HG02852 (cell line): Measurements from ENCODE around the gene GEMIN5.
A peak's percentile ranks its signal among the peaks of the same experiment; 100 is the strongest.
"Not testable (repeated sequence)": the region's sequence is repeated elsewhere in the genome, so short reads cannot be mapped to it uniquely, and the experiment has no call there.

ENCODE experiments used
- ATAC-seq: cut with Tn5 transposase; IDR thresholded peaks from one replicate; pipeline ENCODE4 v1.9.1; 2021; ENCODE audit warnings: mild to moderate bottlenecking, moderate library complexity; ENCODE audit not compliant: unreplicated experiment

GEMIN5 gene

DNA sequence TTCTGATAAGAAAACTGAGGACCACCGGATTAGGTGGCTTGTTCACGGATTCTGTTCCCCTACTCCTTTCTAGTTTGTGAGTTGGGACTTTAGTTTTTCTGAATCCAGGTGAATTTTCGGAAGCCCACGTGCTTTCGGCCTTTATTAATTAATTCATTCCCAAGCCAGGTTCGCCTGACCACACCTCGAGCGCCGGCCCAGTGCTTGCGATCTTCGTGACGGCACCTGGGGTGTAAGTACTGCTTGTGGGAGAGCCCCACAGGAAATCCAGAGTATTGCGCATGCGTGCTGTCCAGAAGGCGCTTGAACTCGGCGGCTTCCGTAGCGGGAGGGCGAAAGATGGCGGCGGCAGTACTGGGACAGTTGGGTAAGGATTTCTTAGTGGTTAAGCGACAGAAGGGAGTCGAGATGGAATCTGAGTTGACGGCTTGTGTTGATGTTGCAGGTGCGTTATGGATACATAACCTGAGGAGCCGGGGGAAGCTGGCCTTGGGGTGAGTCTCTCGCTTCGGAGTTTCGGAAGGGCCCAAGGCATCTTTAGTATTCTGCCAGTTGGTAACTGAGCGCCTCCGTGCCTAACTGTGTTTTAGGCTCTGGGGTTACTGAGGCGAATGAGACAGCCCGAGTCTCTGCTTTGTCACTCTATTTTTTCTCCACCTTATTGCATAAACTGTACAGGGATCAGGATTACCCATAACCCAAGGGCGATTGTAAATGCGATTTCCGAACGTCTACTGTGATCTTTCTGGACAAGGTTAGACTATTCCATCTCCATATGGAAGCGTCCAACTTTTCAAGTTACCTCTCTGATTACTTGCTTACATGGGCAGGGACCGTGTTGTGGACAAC lies 3.0 kb upstream of the GEMIN5 start, which contains the start of gene MRPL22:
TSS of gene MRPL22 (plus strand) at position 302 of the 849 bp plus-strand sequence. CDS start at position 340, 38 bp downstream.
- peak; percentile 50 for ATAC-seq

DNA sequence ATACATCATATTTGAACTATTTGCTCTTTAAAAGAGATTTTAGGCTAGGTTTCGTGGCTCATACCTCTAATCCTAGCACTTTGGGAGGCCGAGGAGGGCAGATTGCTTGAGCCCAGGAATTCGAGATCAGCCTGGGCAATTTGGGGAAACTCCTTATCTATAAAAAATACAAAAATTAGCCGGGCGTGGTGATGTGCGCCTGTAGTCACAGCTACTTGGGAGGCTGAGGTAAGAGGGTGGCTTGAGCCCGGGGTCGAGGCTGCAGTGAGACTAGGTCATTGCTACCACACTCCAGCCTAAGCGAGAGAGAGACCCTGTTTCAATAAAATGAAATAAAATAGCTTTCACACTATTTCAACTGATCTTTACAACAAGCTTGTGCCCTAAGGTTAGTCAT lies 2.4 kb upstream of the GEMIN5 start:
- no peak for ATAC-seq

DNA sequence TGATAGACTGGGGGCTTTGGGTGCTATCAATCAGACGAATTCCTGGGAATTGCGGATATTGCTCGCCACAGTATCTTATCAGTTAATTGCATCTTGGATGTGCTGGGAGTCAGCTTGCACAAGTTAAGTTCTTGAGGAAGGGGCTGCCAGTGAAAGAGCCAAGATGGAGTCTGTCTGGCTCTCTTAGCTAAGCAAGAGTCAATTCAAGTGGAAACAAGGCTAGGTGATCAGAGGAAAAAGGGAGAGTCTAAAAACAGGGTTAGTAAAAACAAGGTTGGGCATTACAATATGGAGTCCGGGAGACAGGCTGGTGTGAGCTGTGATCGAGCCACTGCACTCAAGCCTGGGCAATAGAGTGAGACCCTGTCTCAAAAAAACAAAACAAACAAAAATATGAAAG lies 1.4 kb upstream of the GEMIN5 start:
- not testable (repeated sequence) for ATAC-seq

DNA sequence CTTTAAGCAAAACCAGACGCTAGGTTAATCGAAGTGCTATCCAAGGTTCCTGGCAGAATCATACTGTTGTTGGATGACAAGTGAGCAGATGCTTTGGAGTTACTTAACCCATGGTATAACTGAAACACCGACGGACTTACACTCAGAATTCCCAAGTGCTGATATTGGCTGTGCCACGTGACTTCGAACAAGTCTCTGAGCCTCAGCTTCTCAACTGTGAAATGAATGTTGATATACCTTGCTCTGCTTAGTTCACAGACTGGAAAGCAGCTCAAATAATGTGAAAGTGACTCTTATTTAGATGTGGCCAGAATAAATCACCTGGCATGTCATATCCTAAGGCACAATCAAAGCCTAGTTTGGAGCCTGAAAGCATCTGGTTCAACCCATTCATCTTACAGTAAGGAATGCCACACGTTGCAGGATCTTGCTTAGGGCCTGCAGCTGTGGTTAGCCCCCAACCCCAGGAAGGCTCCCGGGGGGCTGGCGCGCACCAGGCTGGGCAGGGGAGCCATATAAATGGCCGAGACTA lies 759 bp downstream of the GEMIN5 start:
- ATAC-seq = no peak

DNA sequence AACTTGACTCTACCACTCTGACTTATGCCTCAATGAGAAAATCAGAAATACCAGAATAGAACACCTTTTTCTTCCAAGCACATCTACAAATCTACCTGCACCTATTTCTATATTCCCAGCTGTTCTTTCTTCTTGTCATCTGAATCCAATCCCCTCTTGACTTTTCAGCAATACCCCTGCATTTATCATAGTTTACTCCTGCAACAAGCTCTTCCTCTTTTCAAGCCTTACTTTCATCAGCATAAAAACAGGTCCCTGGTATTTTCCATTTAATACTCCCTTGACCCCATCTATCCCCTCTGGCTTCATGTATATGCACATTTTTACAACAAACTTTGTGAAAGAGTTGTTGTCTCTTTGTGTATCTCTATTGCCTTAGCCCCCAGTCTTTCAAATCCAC lies 3.1 kb downstream of the GEMIN5 start:
- ATAC-seq = no peak

DNA sequence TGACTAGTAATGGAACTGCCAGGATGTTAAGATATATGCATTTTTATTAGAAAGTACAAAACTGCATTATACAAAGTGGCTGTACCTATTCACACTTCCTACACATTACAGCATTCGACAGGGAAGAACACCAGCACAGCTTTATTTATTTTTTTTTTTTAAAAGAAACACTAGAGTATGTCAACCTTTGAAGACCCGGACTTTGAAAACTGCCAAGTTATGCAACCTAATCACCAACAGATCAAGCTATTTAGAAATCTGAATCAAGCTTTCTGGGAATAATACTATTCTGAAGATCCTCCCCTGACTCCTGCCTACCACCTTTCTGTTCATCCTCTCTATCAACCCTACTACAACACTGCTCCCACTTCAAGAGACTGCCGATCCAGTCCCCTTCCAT lies 4.5 kb downstream of the GEMIN5 start:
- ATAC-seq = no peak

DNA sequence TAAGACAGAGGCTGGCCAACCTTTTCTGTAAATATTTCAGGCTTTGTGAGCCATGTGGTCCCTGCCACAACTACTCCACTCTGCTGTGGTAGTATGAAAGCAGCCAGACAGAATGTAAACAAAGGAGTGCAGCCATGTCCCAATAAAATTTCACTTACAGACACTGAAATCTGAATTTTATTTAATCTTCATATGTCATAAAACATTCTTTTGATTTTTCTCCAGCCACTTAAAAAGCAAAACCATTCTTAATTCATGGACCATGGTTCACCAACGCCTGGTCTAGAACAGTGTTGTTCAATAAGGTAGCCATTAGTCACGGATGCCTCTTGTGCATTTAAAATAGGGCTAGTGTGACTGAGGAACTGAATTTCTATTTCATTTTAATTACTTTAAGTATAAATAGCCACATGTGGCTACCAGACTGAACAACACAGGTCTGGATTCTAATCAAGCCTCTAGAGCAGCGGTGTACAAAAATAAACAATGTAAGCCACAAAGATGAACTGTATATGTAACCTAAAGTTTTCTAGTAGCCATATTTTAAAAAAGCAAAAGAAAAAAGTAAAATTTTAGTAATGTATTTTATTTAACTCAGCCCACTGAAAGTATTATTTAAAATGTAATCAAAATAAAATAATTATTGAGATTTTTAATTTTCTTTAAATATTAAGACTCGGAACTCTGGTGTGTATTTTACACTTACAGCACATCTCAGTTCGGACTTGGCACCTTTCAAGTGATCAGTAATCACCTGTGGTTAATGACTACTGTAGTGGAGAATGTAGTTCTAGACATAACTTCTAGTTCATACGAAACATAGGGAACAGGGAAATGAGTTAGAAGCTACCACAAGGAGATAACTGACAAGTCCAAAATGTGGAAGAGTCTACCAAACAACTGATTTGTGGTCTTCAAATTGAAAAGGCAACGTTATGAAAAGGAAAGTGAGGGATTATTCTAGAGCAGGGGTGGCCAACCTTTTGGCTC lies 14.3 kb downstream of the GEMIN5 start:
- ATAC-seq = no peak

DNA sequence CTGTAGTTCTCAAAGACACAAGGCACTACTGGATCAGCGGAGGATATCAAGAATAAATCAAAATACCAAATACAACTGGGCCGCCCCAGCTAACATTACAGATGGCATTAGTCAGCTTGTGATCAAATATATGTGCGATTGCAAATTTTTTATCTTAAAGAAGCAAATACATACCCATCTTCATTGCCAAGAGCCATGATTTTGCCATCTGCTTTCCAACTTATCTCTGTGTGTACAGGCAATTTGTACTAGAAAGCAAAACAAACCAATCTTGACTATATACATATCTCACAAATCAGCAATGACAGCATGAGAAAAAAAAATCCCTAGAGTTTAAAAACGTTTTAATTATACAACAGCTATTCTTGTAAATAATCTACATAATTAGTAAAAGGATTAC lies 20.3 kb downstream of the GEMIN5 start:
- ATAC-seq = no peak

DNA sequence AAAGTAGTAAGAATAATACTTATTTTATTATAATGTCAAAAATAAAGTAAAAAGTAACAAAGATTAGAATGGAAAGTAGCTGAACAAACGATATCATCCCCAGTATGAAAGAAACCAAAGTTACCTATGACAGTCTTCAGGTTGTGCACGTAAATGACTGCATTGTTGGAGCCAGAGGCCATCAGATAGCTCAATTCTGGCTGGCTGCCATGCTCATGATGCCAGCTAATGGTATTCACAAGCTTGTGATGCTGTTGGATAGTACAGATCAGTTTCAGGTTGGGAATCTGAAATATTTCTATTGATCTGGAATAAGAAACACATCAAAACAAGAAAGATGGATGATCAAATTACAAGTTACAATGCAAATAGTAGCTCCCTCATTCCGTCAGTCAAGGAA lies 21.1 kb downstream of the GEMIN5 start:
- ATAC-seq = no peak

DNA sequence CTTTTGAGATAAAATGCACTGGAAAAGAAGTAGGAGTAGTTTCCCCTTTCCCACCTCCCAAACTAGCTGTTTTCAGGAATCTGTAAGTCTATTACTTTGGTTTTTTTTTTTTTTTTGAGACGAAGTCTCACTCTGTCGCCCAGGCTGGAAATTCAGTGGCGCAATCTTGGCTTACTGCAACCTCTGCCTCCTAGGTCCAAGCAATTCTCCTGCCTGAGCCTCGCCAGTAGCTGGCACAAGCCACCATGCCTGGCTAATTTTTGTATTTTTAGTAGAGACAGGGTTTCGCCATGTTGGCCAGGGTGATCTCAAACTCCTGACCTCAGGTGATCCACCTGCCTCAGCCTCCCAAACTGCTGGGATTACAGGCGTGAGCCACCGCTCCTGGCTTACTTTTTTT lies 32.4 kb downstream of the GEMIN5 start:
- not testable (repeated sequence) for ATAC-seq

DNA sequence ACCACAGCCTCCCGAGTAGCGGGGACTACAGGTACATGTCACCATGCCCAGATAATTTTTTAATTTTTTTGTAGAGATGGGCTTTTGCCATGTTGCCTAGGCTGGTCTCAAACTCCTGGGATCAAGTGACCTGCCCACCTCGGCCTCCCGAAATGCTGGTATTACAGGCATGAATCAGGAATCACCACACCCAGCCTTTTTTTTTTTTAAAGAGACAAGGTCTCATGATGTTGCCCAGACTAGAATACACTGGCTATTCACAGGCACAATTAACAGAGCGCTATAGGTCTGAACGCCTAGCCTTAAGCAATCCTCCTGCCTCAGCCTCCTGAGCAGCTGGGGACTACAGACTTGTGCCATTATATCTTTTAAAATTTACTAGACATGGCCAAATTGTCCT lies 36.1 kb downstream of the GEMIN5 start:
- ATAC-seq = no peak

DNA sequence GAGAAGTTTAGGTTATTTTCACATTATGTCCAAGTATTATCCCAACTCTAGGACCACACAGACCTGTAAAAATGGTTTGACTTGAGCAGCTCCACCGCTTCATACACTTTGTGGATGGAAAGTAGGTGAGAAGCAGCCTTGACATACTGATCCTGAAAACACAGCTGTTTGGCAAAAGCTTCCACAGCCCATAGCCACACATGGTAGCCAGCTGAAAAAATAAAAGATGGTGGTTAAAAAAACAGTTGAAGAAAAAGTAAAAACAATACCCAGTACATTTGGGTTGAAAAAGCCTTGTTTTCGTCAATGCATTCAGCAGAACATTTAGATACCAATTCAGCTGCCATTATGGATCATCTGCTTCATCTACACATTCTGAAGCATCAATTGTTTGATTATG lies 36.7 kb downstream of the GEMIN5 start:
- ATAC-seq = no peak

DNA sequence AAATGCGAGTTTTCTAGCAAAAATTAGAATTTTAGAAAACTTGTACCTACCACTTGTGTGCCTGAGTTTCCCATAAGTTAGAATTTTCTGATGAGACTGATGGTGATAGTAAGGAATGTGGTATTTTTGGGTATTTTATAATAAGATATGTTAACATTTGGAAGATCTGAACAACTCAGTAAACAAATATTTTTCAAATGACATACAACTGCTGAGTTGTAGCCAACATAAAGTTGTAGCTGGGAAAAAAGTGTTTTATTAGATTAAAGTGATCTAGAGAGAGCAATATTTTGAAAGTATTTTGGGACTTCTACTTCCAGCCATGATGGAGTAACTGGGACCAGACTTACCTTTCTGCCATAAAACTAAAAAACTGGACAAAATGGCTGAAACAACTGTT lies 37.9 kb downstream of the GEMIN5 start:
- ATAC-seq = no peak

DNA sequence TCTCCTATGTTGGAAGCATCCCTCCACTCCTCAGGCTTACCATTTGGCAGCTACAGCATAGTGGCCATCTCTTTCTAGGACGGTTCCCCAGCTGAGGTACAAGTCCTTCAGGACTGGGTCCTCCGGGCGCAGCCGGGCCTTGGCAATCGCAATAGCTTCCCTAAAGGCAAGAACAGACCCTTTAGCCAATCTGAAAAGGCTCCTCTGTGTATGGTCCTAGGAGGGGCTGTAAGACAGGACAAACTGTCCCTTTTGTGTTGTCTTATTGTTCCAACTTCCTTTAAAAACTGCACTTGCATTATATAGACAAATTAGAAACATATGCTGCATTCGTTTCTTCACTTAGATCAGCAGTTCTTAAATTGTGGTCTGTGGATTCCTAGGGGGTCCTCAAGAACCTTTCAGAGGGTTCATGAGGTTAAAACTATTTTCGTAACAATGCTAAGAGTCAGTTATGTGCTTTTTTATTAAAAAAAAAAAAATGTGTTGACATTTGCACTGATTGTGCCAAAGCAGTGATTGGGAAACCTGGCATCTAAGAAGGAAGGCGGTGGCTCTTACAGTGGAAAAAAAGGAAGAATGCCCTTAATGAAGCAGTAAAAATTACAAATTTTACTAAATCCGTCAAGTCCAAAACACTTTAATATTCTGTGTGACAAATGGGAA lies 38.7 kb downstream of the GEMIN5 start:
- no peak for ATAC-seq

DNA sequence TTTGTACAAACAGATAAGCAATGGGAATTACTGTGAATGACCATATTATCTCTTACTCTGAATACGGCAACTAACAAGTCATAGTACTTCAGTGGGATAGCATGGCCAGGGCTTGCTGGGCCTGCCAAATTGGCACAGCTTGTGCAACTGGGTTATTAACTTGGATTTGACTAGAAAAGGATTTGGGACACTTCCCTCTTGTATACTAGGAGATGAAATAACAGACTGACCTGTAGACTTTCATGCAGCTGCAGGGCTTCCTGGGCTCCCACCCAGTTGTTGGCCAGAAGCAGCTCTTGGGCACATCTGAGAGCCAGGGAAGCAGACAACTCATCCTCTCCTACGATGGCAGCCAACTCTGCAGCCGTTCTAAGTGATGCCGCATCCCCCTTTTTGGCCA lies 39.8 kb downstream of the GEMIN5 start:
- ATAC-seq = no peak

DNA sequence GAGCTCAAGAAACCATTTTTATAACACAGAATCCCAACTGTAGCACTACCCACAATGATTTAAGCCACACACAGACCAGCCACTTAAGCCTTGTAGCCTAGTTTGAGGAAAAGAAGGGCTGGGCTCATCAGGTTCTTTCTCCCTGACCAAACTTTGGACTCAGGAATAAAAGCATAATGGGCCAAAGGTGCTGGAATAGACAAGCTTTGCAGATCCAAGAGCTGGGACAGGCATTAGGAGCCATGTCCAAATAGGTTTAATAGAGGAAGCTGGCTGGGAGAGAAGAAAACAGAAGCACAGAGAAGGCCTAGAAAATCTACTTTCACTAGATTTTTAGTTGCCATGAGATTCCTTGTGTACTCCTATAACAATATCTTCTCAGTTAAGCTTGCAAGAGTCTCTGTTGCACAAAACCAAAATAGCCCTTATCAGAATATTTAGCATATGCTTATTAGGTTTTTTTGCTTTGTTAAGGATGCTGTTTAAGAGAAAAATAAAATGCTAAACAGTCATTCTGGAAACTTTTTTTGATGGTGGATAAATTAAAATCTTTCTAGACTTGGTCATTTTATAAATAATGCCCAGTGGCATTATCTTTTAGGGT lies 41.3 kb downstream of the GEMIN5 start:
- ATAC-seq = no peak

DNA sequence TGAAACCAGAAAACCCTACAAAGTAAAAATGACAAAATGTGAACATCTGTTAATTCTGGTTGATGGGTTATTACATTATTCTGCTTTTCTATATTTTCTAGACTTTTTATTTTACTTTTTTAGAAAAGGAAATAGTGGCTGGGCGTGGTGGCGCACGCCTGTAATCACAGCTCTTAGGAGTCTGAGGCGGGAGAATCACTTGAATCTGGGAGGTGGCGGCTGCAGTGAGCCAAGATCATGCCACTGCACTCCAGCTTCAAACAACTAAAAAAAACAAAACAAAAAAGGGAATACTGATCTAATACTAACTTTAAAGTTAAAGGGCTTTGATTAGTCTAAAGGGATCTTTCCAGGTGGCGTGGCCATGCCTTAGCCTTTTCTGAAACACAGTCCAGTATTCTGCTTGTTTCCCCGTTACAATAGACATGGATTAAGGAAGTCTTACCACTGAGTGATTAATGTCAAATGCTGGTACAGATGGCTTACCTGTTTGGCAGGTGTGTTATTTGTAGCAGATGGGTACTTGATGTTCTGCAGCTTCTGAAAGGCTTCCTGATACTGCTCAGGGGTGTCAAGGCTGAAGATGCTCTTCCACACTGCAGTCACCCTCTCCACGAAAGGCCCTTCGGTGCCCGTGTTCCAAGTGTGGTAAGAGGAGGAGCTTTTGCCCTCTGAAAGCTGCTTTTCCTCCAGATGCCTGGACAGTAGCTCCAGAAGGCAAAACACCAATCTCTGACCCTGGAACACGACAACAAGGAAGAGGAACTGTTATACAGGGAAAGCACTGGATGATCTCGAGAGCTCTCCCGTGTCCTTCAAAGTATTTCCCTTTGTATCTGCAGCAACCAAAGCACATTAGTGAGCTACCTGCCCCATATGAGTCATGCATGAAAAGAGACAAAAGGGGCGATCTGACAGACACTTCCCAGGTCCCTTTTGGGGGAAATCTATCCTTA lies 42.1 kb downstream of the GEMIN5 start:
- ATAC-seq = no peak

DNA sequence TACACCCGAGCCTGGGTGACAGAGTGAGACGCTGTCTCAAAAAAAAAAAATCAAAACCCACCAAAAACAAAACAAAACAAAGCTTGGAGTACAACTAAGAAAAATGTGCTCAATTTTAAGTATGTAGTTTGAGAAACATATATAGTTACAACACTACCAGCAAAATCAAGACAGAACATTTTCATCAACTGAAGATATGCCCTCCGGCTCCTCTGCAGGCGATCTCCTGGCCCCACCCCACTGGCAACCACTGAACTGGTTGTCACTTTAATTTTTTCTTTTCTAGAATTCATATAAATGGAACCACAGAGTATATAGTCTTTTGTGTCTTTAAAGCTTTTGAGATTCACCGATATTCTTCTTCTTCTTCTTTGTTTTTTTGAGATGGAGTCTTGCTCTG lies 44.6 kb downstream of the GEMIN5 start:
- ATAC-seq = no peak

DNA sequence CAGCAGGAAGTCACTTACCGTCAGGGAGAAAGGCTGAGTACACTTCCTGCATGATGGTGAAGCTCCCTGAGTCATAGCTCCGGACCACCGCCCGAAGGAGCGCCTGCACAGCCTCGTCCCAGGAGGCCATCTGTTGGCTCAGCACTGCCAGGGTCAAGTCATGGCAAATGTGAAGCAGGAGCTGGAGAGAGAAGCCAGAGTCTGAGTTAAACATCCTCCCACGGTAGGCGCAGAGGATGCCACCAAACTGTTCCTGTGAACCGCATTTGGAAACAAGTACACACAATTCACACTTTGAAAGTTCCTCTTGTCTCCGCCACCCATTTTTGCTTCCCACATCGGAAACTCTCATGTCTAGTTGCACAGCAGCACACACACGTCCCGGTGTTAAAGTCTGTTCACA lies 45.6 kb downstream of the GEMIN5 start:
- ATAC-seq = no peak
